Hepatocyte (in vitro differentiated cells): ENCODE results near the gene RAP1GAP.

Experiments used
- EZH2phosphoT487 ChIP-seq: fragments of 200-600 bp; sonication (generic); IDR thresholded peaks from one replicate; pipeline ENCODE4 v1.6.1; 2018; ENCODE audit warnings: antibody characterized with exemption, mild to moderate bottlenecking, low read depth, moderate library complexity; ENCODE audit not compliant: unreplicated experiment, severe bottlenecking
- TF ChIP-seq, protein P1 (sequence below): fragments of 200-600 bp; sonication (generic); IDR thresholded peaks from 2 replicates; pipeline ENCODE4 v1.5.1; 2016; ENCODE audit warnings: antibody characterized with exemption, mild to moderate bottlenecking; ENCODE audit not compliant: poor library complexity

DNA sequence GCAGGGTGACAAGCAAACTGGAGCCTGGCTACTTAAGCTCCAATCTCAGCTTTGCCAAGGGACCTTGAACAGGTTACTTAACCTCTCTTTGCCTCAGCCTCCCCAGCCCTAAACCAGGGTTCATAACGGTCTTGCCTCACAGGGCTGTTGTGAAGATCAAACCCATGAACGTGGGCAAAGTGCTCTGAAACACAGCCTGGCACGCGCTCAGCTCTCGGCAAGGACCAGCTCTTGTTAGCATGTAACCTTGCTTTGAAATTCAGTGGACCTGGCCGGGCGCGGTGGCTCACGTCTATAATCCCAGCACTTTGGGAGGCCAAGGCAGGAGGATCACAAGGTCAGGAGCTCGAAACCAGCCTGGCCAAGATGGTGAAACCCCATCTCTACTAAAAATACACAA, 24.8 kb downstream of the RAP1GAP start:
- TF ChIP-seq, protein P1, sequence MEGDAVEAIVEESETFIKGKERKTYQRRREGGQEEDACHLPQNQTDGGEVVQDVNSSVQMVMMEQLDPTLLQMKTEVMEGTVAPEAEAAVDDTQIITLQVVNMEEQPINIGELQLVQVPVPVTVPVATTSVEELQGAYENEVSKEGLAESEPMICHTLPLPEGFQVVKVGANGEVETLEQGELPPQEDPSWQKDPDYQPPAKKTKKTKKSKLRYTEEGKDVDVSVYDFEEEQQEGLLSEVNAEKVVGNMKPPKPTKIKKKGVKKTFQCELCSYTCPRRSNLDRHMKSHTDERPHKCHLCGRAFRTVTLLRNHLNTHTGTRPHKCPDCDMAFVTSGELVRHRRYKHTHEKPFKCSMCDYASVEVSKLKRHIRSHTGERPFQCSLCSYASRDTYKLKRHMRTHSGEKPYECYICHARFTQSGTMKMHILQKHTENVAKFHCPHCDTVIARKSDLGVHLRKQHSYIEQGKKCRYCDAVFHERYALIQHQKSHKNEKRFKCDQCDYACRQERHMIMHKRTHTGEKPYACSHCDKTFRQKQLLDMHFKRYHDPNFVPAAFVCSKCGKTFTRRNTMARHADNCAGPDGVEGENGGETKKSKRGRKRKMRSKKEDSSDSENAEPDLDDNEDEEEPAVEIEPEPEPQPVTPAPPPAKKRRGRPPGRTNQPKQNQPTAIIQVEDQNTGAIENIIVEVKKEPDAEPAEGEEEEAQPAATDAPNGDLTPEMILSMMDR, result no peak
- no peak for TF ChIP-seq EZH2phosphoT487
